ENCODE results near the gene S100PBP. TPM values are rescaled to one million over a fixed set of nuclear protein-coding genes. Genes with fewer than 3 reads are reported as not detected.

The S100PBP gene
- total and polyA plus RNA-seq, 7 donors: 3.9 to 18.1 (median 9.7) TPM

DNA sequence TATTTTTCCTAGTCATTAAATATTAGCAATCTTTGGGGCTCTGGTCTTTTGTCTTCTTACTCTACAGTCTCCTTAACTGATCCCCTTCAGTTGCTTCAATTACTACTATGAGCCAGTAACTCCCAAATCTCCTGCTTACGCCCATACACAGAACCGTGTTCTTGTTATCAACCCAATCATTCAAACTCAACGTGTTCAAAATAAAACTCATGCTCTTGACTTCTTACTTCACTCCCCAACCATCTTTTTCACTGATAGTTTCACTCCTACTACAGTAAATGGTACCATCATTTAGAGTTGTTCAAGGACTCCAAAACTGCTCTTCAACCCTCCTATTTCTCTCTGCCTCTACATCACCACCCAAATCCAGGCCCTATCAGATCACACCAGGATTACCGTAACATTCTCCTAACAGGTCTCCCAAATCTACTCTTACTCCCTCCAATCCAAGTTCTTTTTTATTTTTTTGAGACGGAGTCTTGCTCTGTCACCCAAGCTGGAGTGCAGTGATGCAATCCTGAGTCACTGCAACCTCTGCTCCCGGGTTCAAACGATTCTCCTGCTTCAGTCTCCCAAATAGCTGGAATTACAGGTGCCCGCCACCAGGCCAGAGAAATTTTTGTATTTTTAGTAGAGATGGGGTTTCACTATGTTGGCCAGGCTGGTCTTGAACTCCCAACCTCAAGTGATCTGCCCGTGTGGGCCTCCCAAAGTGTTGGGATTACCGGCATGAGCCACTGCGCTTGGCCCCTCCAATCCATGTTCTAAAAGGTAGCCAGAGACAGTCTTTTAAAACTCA lies 3.3 kb upstream of the S100PBP start:
- TF ChIP-seq, protein P1, sequence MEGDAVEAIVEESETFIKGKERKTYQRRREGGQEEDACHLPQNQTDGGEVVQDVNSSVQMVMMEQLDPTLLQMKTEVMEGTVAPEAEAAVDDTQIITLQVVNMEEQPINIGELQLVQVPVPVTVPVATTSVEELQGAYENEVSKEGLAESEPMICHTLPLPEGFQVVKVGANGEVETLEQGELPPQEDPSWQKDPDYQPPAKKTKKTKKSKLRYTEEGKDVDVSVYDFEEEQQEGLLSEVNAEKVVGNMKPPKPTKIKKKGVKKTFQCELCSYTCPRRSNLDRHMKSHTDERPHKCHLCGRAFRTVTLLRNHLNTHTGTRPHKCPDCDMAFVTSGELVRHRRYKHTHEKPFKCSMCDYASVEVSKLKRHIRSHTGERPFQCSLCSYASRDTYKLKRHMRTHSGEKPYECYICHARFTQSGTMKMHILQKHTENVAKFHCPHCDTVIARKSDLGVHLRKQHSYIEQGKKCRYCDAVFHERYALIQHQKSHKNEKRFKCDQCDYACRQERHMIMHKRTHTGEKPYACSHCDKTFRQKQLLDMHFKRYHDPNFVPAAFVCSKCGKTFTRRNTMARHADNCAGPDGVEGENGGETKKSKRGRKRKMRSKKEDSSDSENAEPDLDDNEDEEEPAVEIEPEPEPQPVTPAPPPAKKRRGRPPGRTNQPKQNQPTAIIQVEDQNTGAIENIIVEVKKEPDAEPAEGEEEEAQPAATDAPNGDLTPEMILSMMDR (IDR thresholded peaks at IDR 0.05): no peak
- Histone ChIP-seq H3K27ac (peak overlapping the region; percentile 54), H3K4me3 (peak overlapping the region; percentile 23), H3K9me3 (no peaks in the 10 kb centered on the region), H3K36me3 (ENCODE audit: insufficient read depth in 1 of 2, low read depth in 1 of 2) (peaks cover 10 to 20% of the 10 kb centered on the region in 2 donors), H3K27me3 (ENCODE audit: insufficient read depth in 3 of 3, low read length in 2 of 3) (no peaks in the 10 kb centered on the region), H3K4me1 (peaks cover 35% of the 10 kb centered on the region)
- no peak for DNase-seq
- intact Hi-C loops (cut with DNase I): no loop called here
- WGBS, 3 donors: 68 to 81% (median 76%) methylated on average over 11 of the region's 11 CpGs
- ATAC-seq: no peak

DNA sequence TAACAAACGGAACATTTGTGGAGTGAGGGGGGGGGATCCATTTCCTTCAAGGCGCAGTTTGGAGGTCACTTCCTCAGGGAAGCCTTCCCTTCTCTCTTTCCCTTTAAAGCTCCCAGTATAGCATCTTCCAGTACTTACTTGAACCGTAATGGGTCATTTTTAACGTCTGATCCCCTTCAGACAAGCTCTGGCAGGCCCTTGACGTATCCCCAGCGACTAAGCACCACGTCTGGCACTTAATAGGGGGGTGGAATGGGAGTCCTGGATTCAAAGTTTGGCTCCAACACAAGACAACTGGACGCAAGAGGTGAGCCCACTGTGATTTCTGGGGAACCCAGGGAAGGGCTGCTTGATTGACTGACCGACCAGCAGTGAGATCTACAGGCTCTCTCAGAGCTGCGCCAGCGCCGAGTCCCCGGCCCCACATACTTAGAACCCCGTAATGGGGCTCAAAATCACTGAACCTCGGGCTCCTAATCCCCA lies 736 bp upstream of the S100PBP start:
- peak in 1 of 2 donors; percentile 49 for DNase-seq

DNA sequence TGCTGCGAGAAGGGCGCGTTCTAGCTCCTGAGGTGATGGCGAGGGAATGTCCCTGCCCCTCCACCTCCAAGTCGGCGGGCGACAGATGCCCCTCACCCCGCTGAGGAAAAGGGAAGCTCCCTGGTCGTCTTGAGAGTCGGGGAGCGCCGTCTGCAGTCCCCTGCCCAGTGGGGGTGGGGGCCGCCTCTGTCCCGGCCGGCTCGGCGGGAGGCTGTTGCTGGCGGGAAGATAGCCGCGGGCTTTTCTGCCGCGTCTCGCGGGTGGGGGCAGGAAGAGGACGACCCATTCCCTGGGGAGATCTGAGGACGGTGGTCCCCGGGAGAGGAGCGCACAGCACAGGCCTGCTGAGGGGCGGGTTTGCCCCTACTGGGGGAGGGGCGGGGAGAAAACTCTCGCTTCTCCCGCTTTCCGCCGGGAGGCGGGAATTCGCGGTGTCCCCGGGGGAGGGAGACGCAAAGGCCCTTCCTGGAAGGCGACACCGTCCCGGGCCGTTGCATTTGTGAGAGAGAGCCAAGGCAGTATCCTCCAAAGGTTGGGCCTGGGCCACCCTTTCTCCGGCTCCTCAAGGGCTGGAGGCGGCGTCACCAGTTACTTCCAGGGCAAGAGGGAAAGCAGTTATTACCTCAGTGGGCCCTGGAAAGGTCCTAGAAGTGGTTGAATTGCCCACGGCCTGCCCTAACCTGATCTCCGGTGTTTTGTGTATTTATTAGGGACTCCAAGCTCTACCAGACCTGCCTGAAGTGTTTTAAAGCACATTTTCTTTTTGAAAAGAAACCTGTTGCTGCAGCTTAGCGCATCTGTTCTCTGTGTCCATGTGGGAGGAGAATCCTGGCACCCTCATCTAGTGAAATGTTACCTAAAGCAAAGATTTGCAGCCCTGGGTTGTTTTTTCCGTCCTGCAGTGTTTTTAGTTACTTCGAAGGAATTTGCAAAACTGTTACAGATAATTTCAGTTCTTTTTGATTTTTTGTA lies 648 bp downstream of the S100PBP start:
- TF ChIP-seq, protein P1 (IDR thresholded peaks at IDR 0.05): no peak
- H3K27me3 ChIP-seq (ENCODE audit: insufficient read depth in 3 of 3, low read length in 2 of 3): no peaks in the 10 kb centered on the region
- 1% methylated on average over 49 to 51 of the region's 51 CpGs for WGBS, 3 donors
- peak overlapping the region; percentile 94 for H3K27ac ChIP-seq
- peak overlapping the region; percentile 74 for H3K4me3 ChIP-seq
- peaks cover 42% of the 10 kb centered on the region for H3K4me1 ChIP-seq
- peak; percentile 54 to 74 (median 69) for ATAC-seq
- peak; percentile 86 to 91 for DNase-seq
- no peaks in the 10 kb centered on the region for H3K9me3 ChIP-seq
- H3K36me3 ChIP-seq (ENCODE audit: insufficient read depth in 1 of 2, low read depth in 1 of 2): no peaks in the 10 kb centered on the region
- intact Hi-C loops (cut with DNase I): loop anchor here in 1 of 2 donors (5.0 kb wide), 2 partner anchors 54 to 116 kb away; partner anchors contain the start of genes FNDC5 and SYNC

More for the DNA sequence above, 736 bp upstream of the S100PBP start:
- H3K27me3 ChIP-seq (ENCODE audit: insufficient read depth in 3 of 3, low read length in 2 of 3): no peaks in the 10 kb centered on the region
- peaks cover 43% of the 10 kb centered on the region for H3K4me1 ChIP-seq
- WGBS, 3 donors: 0% methylated on average over 15 of the region's 15 CpGs
- H3K9me3 ChIP-seq: no peaks in the 10 kb centered on the region
- TF ChIP-seq, protein P1 (IDR thresholded peaks at IDR 0.05): no peak
- H3K4me3 ChIP-seq: peak overlapping the region; percentile 74
- H3K36me3 ChIP-seq (ENCODE audit: insufficient read depth in 1 of 2, low read depth in 1 of 2): no peaks in the 10 kb centered on the region
- ATAC-seq: peak; percentile 13 to 39 (median 32)
- intact Hi-C loops (cut with DNase I): loop anchor here in 1 of 2 donors (5.0 kb wide), 2 partner anchors 56 to 114 kb away; partner anchors contain the start of genes FNDC5 and SYNC
- peak overlapping the region; percentile 94 for H3K27ac ChIP-seq

DNA sequence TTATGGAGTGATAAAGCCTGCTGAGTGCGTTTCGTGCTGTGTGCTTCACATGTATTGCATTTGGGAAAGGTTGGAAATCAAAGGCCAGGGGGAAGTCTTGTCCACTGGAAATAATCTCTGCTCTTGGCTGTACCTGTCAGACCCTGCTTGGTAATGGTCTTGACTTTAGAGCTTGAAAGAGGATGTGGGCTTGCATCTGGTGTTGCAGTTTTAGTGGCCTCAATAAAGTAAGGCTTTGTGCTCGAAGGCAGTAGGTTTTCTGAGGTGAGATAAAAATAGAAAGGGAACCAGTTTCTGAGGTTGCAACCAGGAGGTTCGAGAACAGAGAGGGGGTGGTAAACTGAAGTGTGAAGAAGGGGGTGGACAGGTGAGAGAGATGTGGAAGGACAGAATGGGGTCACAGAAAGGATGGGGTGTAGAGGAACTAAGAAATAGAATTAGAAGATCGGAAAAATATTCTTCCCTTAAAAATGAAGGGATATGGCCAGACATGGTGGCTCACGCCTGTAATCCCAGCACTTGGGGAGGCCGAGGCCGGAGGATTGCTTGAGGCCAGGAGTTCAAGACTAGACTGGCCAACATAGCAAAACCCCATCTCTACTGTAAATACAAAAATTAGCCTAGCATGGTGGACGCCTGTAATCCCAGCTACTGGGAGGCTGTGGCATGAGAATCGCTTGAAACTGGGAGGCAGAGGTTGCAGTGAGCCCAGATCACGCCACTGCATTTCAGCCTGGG lies 1.5 kb downstream of the S100PBP start:
- TF ChIP-seq, protein P1 (IDR thresholded peaks at IDR 0.05): no peak
- no peak for ATAC-seq
- Histone ChIP-seq H3K4me1 (peaks cover 33% of the 10 kb centered on the region), H3K4me3 (peak overlapping the region; percentile 74), H3K9me3 (no peaks in the 10 kb centered on the region), H3K36me3 (ENCODE audit: insufficient read depth in 1 of 2, low read depth in 1 of 2) (no peaks in the 10 kb centered on the region), H3K27ac (peak overlapping the region; percentile 94), H3K27me3 (ENCODE audit: insufficient read depth in 3 of 3, low read length in 2 of 3) (no peaks in the 10 kb centered on the region)
- 70 to 75% (median 72%) methylated on average over 11 of the region's 11 CpGs for WGBS, 3 donors
- intact Hi-C loops (cut with DNase I): loop anchor here in 1 of 2 donors (5.0 kb wide), 2 partner anchors 53 to 117 kb away; partner anchors contain the start of genes FNDC5 and SYNC
- DNase-seq: no peak
